ENCODE measurements around the gene ENOX1.

ENOX1 gene

GRCh38 chr13:43203781-43204180 is 583.0 kb downstream of the ENOX1 start:
- Histone ChIP-seq H3K4me2 (ENCODE audit: insufficient read depth, low read length) (no peak overlapping the region), H3K27me3 (ENCODE audit: insufficient read depth, low read length, poor library complexity) (peaks cover 6% of the 10 kb centered on the region), H3K9ac (ENCODE audit: low read depth, low read length) (no peak overlapping the region), H3K4me1 (ENCODE audit: insufficient read depth, low read length) (no peaks in the 10 kb centered on the region), H2AFZ (ENCODE audit: low read depth, low read length) (no peak overlapping the region), H3K4me3 (ENCODE audit: low read depth in 1 of 2, low read length in 2 of 2) (no peak overlapping the region), H3K27ac (ENCODE audit: low read length) (no peak overlapping the region), H4K20me1 (ENCODE audit: insufficient read depth, low read length) (no peaks in the 10 kb centered on the region), H3K79me2 (ENCODE audit: insufficient read depth, low read length) (no peaks in the 10 kb centered on the region), H3K36me3 (ENCODE audit: insufficient read depth, low read length) (no peaks in the 10 kb centered on the region), H3K9me3 (ENCODE audit: insufficient read depth, low read length, severe bottlenecking) (no peaks in the 10 kb centered on the region)
- ATAC-seq (ENCODE audit: insufficient read depth, low read depth) (no peak), DNase-seq (no peak)
- TF ChIP-seq CTCF (IDR thresholded peaks at IDR 0.05; ENCODE audit: borderline replicate concordance, extremely low read depth, low read length, poor library complexity, severe bottlenecking) (no peak), EZH2 (IDR thresholded peaks at IDR 0.05; ENCODE audit: borderline replicate concordance, low read depth, low read length, severe bottlenecking) (no peak)

GRCh38 chr13:43200736-43201135 is 586.0 kb downstream of the ENOX1 start:
- H3K4me1 ChIP-seq (ENCODE audit: insufficient read depth, low read length) = no peaks in the 10 kb centered on the region
- no peaks in the 10 kb centered on the region for H3K79me2 ChIP-seq (ENCODE audit: insufficient read depth, low read length)
- no peak overlapping the region for H3K4me3 ChIP-seq (ENCODE audit: low read depth in 1 of 2, low read length in 2 of 2)
- H4K20me1 ChIP-seq (ENCODE audit: insufficient read depth, low read length) = no peaks in the 10 kb centered on the region
- no peak overlapping the region for H3K27ac ChIP-seq (ENCODE audit: low read length)
- H3K9ac ChIP-seq (ENCODE audit: low read depth, low read length) = no peak overlapping the region
- no peaks in the 10 kb centered on the region for H3K9me3 ChIP-seq (ENCODE audit: insufficient read depth, low read length, severe bottlenecking)
- H3K4me2 ChIP-seq (ENCODE audit: insufficient read depth, low read length) = no peak overlapping the region
- DNase-seq = no peak
- TF ChIP-seq EZH2 (IDR thresholded peaks at IDR 0.05; ENCODE audit: borderline replicate concordance, low read depth, low read length, severe bottlenecking) (no peak), CTCF (IDR thresholded peaks at IDR 0.05; ENCODE audit: borderline replicate concordance, extremely low read depth, low read length, poor library complexity, severe bottlenecking) (no peak)
- no peaks in the 10 kb centered on the region for H3K36me3 ChIP-seq (ENCODE audit: insufficient read depth, low read length)
- H3K27me3 ChIP-seq (ENCODE audit: insufficient read depth, low read length, poor library complexity) = peaks cover 6% of the 10 kb centered on the region
- H2AFZ ChIP-seq (ENCODE audit: low read depth, low read length) = no peak overlapping the region
- no peak for ATAC-seq (ENCODE audit: insufficient read depth, low read depth)

GRCh38 chr13:43200307-43200706 is 586.5 kb downstream of the ENOX1 start:
- no peak for TF ChIP-seq CTCF (IDR thresholded peaks at IDR 0.05; ENCODE audit: borderline replicate concordance, extremely low read depth, low read length, poor library complexity, severe bottlenecking)
- no peak for TF ChIP-seq EZH2 (IDR thresholded peaks at IDR 0.05; ENCODE audit: borderline replicate concordance, low read depth, low read length, severe bottlenecking)
- Histone ChIP-seq H2AFZ (ENCODE audit: low read depth, low read length) (no peak overlapping the region), H3K4me1 (ENCODE audit: insufficient read depth, low read length) (no peaks in the 10 kb centered on the region), H4K20me1 (ENCODE audit: insufficient read depth, low read length) (no peaks in the 10 kb centered on the region), H3K4me2 (ENCODE audit: insufficient read depth, low read length) (no peak overlapping the region), H3K9me3 (ENCODE audit: insufficient read depth, low read length, severe bottlenecking) (no peaks in the 10 kb centered on the region), H3K36me3 (ENCODE audit: insufficient read depth, low read length) (no peaks in the 10 kb centered on the region), H3K9ac (ENCODE audit: low read depth, low read length) (no peak overlapping the region), H3K27me3 (ENCODE audit: insufficient read depth, low read length, poor library complexity) (peaks cover 6% of the 10 kb centered on the region), H3K79me2 (ENCODE audit: insufficient read depth, low read length) (no peaks in the 10 kb centered on the region), H3K4me3 (ENCODE audit: low read depth in 1 of 2, low read length in 2 of 2) (no peak overlapping the region), H3K27ac (ENCODE audit: low read length) (no peak overlapping the region)
- DNase-seq (no peak), ATAC-seq (ENCODE audit: insufficient read depth, low read depth) (no peak)
